GM21786 (cell line): Measurements from ENCODE around the gene KSR1.

ENCODE experiments used
- ATAC-seq: cut with Tn5 transposase; IDR thresholded peaks from one replicate; pipeline ENCODE4 v1.9.1; 2021; ENCODE audit not compliant: unreplicated experiment

KSR1 gene

DNA sequence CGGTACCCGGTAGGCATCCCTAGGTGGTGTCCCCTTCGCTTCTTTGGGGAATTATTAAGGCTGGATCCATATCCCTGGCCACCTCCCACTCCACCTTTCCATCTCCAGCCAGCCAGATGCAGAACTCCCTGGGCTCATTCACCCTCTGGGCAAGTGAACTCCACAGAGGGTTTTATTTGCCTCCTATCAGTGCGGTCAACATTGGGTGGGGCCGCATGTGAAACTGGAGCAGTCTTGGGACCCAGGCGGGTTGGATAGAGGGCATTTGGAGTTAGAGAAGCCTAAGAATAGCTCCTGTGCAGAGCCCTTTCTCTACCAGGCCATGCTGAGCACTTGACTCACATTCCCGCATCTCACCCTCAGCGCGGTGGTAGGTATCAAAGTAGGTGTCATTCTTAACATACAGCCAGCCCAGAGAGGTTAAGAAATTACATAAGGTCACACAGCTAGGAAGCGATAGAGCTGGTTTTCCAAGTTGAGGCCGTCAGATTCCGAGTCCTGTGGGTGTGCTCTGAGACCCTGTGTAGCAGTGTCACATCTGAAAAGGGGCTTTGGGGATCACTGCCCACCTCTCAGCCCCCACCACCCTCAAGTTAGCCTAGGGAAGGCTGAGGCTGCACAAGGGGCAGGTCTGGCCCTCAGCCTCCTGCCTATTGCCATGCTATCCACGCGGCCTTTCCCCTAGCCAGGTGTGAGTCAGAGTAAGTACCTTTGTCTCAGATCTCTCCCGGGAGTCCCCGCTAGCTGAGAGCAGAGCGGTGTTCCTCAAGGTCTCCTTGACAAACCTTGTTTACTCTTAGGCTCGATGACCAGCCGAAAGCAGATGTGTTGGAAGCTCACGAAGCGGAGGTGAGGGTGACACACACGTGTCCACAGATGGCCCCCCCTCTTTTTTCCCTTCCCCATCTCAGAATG, 147.9 kb downstream of the KSR1 start:
- ATAC-seq = no peak

DNA sequence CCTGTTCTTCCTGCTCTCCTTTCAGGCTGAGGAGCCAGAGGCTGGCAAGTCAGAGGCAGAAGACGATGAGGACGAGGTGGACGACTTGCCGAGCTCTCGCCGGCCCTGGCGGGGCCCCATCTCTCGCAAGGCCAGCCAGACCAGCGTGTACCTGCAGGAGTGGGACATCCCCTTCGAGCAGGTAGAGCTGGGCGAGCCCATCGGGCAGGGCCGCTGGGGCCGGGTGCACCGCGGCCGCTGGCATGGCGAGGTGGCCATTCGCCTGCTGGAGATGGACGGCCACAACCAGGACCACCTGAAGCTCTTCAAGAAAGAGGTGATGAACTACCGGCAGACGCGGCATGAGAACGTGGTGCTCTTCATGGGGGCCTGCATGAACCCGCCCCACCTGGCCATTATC, 149.2 kb downstream of the KSR1 start:
- ATAC-seq = no peak

DNA sequence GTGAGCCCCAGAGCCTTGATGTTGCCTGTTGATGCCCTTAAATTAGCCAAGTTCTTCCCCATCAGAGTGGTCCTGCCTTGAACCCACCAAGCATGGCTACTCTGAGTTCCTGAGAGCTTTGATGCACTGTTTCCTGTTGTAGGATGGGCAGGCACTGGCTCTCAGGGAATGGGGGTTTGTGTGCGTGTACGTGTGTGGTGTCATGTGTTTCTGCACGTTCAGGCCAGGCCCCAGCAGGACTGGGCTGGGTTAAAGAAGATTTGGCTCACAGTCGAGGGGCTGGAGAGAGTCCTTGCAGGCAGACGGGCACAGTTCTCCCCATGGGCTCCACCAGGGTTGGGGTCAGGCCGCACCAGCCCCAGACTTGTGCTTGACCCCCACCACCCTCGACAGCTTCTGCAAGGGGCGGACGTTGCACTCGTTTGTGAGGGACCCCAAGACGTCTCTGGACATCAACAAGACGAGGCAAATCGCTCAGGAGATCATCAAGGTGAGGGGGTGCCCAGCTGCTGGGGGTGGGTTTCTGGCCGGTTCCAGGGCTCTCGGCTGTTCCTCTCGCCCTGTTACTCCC, 151.4 kb downstream of the KSR1 start:
- no peak for ATAC-seq

DNA sequence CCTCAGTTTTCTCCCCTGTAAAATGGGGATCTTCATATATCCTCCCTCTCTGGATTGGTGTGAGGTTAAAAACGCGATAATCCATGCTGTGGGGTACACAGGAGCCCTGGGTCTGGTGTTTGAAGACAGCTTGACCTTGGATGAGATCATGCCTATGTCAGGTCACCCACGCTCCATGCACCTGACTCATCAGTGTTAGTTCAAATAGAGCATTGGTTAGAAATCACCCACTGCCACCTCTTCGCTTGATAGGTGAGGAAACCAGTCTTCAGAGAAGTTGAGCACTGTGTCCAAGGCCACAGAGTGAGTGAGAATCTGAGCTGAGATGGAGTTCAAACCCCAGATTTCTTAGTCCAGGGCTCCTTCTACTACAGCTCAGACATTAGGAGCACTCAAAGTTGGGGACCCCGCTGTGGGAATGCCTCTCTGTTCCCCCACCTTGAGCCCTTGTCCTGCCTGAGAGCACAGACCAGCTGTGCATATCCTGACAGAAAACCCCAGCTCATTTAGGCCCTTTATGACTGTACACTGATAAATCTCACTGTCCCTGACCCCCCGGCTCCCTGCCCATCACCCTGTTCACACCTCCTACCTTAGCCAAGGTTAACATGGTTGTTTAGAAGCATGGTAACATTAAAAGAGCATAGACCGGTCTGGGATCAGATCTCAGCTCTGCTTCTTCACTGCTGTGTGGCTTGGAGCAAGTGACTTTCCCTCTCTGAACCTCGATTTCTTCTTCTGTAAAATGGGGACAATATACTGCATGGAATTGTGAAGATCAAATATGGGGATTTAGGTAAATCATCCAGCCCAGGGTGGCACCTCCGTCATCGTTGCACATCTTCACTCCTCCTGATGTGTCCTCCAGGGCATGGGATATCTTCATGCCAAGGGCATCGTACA, 152.3 kb downstream of the KSR1 start:
- no peak for ATAC-seq

DNA sequence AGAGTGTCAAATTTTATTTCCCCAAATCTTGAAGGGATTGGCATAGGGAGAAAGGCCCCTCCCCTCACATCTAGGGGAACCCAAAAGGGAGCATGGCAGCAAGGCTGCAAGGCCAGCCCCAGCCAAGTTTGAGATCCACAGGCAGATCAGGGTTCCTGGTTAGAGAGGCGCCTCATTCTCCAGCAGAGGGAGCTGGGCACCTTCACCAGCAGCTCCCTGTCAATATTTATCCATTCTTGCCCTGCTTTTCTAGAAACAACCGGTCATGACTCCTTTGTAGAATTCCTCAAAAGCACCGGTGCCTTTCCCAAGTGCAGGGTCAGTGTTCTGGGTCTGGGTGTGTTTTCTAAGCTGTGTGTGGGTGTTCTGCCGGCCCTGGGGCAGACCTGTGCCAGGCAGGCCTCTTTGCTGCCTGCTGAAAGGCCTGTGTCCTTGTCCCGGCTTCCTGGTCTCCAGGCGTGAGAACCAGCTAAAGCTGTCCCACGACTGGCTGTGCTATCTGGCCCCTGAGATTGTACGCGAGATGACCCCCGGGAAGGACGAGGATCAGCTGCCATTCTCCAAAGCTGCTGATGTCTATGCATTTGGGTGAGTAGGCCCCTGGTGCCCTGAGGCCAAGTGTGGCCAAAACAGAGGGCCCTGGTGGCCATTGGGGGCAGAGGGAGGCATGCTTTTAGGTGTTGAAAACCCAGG, 153.5 kb downstream of the KSR1 start:
- ATAC-seq = no peak

DNA sequence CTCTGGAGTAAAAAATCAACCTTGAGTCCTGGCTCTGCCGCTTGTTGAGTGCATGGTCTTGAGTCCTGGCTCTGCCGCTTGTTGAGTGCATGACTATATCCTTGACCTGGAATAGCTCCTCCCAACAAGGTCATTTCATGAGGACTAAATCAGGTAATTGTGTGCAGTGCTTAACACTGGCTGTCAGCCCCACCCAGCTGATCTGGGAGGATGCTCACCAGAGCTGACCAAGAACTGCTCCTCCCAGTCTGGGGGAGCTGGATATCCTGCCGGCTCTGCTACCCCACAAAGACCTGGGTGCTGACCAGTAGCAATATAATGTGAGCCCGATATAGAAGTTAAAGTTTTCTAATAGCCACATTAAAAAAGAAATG, 154.0 kb downstream of the KSR1 start:
- no peak for ATAC-seq

DNA sequence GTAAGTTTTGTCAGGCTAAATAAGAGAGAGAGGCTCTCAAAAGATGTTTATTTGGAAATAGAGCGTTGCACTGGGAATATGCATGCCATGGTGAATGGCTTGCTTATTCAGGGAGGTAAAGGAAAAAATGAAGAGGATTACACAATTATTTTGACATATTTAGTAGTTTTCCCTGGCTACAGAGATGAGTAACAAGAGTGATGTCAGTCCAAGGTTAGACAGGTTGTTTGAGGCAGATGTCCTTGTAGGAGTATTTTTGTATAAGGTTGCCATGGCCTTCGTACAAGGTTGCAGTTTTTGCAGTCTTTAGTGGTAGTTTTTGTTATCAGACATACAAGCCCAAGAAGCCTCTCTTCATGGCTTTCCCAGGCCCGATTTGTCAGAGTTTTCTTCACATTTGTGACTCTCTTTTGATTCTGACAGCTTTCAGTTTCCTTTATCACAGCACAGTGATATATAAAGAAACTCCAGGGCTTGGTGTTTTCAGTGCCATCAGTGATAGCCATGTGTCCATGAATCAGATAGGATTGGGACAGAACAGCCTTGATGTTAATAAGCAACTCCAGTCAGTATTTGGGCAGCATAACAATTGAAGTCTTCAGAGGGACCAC, 156.0 kb downstream of the KSR1 start:
- no peak for ATAC-seq

DNA sequence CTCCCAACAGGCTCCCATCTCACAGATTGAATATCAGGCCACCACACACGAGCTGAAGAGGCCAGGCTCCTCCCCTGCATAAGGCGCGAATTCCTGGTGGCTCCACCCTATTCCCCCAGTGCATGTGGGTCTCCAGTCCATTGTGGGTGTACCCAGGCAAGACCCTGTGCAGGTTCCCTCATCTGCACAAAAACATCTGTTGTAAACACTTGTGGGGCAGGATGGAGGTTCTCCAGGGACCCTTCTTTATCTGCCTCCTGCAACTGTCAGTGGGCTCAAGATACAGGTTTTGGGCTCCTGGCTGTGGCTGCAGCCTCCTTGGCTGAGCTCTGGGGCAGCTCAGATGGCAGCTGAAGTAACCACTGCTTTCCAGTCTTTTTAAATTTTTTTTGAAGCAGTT, 157.2 kb downstream of the KSR1 start:
- ATAC-seq = no peak

DNA sequence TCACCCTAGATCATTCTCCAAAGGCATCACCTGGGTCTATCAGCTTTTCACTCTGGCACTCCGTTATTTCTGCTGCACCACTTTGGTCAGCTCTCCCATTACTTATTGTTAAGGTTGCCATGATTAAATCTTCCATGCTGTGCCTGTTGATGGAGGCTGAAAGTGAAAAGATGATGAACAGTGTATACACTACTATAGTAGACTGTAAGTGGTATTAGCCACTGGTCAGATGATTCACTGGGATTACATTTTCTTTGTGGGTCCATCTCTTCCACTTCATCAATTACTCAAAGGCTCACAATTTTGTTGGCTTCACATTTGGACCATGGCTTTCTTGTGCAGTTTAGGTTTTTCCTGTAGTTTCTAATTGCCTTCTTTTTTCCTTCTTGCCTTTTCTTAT, 158.9 kb downstream of the KSR1 start:
- no peak for ATAC-seq

DNA sequence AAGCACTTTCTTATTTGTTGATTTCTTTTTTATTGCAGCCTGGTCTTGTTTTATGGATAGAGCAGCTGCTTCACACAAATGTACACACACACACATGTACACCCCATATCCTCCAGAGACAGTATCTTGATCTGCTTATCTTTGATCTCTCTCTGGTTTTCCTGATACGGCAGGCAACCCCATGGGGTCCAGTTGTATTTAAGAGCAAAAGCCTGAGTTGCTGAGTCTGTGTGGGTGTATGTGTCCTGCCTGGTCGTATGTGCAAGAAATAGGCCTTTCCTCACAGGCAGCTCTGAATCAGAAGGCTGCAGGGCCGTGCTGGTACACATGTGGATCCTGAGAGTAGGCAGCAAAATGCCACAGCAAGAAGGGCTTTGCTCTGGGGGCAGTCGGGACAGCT, 160.2 kb downstream of the KSR1 start:
- no peak for ATAC-seq

DNA sequence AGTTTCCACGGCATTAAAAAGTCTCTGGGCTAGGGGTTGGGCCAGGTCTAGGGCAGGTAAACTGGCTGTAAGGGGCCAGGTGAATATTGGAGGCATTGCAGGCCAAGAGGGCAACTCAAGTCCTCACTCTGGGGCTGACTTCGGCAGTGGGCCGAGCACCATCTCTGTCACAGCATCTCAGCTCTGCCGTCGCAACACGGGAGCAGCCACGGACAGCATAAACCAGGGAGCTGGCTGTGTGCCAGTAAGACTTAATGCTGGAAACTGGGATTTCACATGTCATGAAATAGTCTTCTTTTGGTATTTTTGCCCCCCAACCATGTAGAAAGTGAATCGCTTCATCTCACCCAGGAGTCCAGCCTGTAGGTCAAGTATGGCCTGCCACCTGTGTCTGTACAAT, 162.2 kb downstream of the KSR1 start:
- ATAC-seq = no peak

DNA sequence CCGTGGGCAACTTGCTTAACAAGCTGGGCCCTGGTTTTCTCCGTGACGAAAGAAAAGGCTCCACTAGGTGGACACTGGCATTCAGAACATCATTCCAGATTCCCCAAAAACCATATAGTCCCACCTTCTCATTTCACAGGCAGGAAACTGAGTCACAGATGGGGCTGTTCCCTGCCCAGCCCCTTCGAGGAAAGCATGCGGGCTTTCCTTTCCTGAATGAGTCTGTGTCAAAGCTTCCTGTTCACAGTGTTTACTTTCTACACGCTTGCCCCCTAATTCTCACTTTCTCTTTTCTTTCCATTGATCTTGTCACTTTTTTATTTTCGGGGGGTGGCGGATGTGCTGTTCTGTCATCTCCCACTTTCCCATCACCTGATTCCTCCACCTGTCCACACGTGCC, 164.5 kb downstream of the KSR1 start:
- no peak for ATAC-seq

DNA sequence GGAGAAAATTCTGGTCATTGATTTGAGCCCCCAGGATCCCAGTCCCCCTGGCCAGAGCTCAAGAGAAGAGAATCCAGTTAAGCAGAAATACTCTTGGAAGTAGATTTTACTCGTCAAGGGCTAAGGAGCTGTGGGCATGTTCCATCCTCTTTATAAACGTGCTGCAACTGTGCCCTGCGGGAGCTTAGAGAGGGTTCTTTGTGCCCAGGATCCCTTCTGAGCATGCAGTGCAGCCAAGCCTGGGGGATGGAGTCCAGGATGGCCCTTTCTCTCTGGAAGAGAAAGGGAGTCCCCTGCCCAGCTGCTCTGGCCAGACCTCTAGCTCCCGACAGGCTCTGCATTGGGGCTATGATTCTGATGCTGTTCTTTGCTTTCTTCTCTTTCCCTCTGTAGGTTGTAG, 165.3 kb downstream of the KSR1 start:
- no peak for ATAC-seq

DNA sequence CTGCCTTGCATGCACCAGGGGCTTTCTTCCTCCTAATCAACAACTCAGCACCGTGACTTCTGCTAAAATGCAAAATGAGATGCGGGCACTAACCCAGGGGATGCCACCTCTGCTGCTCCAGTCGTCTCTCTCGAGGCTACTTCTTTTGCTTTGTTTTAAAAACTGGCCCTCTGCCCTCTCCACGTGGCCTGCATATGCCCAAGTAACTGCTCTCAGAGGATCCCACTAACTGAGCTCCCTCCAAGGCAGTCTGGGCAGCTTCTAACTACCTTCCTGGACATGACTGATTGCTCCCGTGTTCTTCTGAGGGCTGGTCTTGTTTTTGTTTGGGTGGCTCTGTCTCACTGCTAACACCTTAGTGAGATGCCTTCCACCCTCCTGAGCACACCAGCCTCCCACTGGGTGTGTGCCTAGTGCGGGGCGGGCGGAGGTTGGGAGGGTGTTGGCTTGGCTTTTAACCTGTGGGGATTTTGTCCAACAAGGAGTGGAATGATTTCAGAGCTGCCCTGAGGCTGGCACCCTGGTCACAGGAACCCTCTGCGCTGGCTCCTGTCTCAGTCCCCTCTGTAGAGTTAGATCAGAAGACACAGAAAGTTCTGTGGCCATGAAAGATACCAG, 165.8 kb downstream of the KSR1 start:
- no peak for ATAC-seq

DNA sequence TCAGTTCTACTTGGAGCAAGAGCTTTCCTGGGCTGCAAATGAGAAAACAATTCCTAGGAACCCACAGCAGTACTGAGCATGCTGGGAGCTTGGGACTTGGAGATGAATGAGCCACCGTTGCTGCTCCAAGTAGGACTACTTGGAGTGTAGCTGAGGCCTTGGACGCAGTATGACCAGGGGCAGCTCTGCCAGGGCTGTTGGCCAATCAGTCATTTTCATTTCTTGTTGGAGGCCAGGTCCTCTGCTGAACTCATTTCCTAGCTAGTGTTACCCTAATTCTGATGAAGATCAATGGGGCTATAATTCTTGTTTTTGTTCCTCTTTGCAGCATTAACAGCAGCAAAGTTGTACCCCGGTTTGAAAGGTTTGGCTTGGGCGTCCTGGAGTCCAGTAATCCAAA, 166.7 kb downstream of the KSR1 start:
- ATAC-seq = no peak

DNA sequence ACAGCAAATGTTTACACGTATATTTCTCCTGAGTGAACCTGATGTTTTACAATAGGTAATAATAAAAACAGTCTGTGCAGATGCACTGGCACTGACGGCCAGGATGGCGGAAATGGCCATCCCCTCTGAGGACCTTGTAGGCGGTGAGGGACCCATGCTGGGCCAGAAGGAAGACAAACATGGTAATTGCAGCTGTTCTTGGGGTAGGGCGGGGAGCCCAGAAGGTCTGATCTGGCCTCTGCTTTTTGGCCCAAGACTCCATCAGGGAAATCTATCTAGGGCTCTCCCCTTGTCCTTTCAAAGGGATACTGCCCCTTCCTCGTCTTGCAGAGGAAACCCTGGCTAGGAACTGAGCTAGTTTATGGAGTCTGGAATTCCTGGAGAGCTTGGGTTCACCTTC, 167.4 kb downstream of the KSR1 start:
- no peak for ATAC-seq

DNA sequence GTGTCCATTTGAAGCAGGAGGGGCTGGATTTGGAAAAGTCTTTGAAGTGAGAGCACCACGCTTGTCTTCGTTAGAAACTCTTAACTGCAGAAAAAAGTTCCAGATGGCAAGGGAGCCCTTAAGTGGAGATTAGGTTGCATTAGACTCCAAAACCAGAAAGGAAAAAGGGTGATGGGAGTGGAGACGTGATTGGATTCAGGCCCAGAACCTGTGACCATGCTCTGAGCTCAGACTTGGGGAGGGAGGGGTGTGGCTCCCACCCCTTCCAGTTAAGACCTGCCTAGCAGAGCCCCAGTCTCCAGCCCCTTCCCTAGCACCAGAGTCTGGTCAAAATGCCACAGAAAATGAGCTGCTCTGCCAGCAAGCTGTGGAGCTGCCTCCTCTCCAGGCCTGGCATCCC, 168.3 kb downstream of the KSR1 start:
- ATAC-seq = no peak

DNA sequence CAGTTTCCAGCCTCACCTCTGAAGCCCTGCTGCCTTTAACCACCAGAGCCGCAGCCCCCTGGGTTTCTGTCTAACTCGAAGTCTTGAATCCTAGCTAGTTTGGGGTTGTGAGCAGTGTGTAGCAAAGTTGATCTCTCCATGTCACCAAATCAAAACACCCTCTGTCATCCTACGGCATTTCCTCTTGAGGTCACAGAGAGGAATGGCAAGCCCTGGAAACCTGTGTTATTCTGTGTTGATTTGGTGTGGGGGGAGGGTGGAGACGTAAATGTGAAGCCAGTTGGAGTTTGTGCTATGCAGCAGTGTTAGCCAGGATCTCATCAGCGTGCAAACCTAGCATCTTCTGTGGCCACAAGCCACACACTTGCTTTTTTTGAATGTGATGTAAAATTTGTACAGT, 169.6 kb downstream of the KSR1 start:
- no peak for ATAC-seq

DNA sequence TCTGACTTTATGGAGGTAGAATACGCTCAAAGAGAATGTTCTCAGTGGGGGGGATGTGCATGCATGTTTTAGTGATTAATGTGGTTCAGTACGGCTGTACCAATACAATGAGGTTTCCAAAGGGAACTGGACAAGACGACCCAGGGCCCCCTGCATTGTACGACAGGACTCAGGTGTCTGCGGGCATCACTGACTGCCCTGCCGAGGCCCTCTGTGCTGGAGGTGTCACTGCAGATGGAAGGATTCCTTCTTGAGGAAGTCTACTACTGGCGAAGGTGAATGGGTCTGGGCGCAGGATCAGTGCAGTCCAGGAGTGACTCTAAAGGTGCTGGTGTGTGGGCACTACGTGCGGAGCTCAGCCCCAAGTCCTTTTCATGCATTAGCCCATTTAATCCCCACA, 171.3 kb downstream of the KSR1 start:
- no peak for ATAC-seq

DNA sequence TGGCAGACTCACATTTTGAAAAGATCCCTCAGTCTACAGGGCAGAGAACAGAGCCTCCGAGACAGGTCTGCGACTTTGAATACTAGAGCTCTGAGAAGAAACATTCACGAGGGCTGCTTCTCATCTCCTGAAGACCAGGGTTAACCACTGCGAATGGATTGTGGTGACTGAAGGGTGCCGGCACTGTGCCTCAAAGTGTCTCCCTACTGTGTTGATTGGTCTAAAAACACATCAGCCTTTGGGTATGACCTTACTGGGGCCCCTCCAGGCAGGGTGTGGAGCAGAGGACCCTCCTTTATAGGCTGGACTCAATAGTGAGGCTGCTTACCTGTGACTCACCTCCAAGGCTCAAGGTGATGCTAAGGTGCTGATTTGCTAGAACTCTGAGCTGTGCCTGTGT, 172.1 kb downstream of the KSR1 start:
- no peak for ATAC-seq
